Suprapubic skin (tissue), 4 donors: ENCODE measurements around the gene TFIP11. TPM values are rescaled to one million over a fixed set of nuclear protein-coding genes. Genes with fewer than 3 reads are reported as not detected.

Experiments
- DNase-seq, 2 donors: peaks; one replicate each; pipeline ENCODE4 v3.0.0-alpha.2; 2019; ENCODE audit warnings: low spot score in 2 of 2
- H3K27ac ChIP-seq: fragments of 200-600 bp; sonication (generic); one replicate; pipeline ENCODE4 v1.5.1; 2019
- H3K27me3 ChIP-seq: fragments of 200-600 bp; sonication (generic); one replicate; pipeline ENCODE4 v1.5.1; 2019
- H3K36me3 ChIP-seq: fragments of 200-600 bp; sonication (generic); one replicate; pipeline ENCODE4 v1.5.1; 2019
- H3K4me1 ChIP-seq: fragments of 200-600 bp; sonication (generic); one replicate; pipeline ENCODE4 v1.5.1; 2019
- H3K4me3 ChIP-seq: fragments of 200-600 bp; sonication (generic); one replicate; pipeline ENCODE4 v1.5.1; 2019; ENCODE audit warnings: mild to moderate bottlenecking
- H3K9me3 ChIP-seq: fragments of 200-600 bp; sonication (generic); one replicate; pipeline ENCODE4 v1.5.1; 2019
- CTCF ChIP-seq, 2 donors: fragments of 200-600 bp in 1 of 2; fragments of 450-650 bp in 1 of 2; sonication (generic) in 1 of 2; IDR thresholded peaks; one replicate each; pipeline ENCODE4 v1.5.1; 2016 to 2019; ENCODE audit warnings: antibody characterized with exemption in 2 of 2, mild to moderate bottlenecking in 1 of 2, moderate library complexity in 1 of 2
- EP300 ChIP-seq: sonication (generic); formaldehyde crosslinking; IDR thresholded peaks from one replicate; pipeline ENCODE4 v1.6.1; 2017; ENCODE audit warnings: antibody characterized with exemption
- POLR2A ChIP-seq, 2 donors: fragments of 450-650 bp; IDR thresholded peaks; one replicate each; pipeline ENCODE4 v1.6.1; 2017; ENCODE audit warnings: antibody characterized with exemption in 2 of 2, mild to moderate bottlenecking in 2 of 2, moderate library complexity in 2 of 2
- POLR2AphosphoS5 ChIP-seq, 3 donors: sonication (generic); formaldehyde crosslinking; IDR thresholded peaks; one replicate each; pipeline ENCODE4 v1.6.1; 2017; ENCODE audit warnings: antibody characterized with exemption in 3 of 3
- WGBS: methylation state at CpG from one replicate; pipeline ENCODE4 v1.1.5; 2018; 5-methylcytosine and 5-hydroxymethylcytosine counted together
- total RNA-seq, 4 donors: library from RNA; depleted of rRNA; stranded (reverse); fragments of >200 nt; gene quantifications; one replicate each; pipeline ENCODE4 v1.1.0, GENCODE V29; 2016

The TFIP11 gene
- total RNA-seq, 4 donors from 2014 or later, result 35.3 to 46.3 (median 37.5) TPM

GRCh38 chr22:26463101-26463661 lies 49.1 kb downstream of the TFIP11 start:
- H3K27me3 ChIP-seq, result no peaks in the 10 kb centered on the region
- no peak overlapping the region for H3K4me3 ChIP-seq
- H3K9me3 ChIP-seq, result no peaks in the 10 kb centered on the region
- no peak for DNase-seq
- TF ChIP-seq POLR2AphosphoS5 (IDR thresholded peaks at IDR 0.05) (no peak), CTCF (IDR thresholded peaks at IDR 0.05) (no peak), EP300 (no peak), POLR2A (IDR thresholded peaks at IDR 0.05) (no peak)
- H3K36me3 ChIP-seq, result peaks cover 73% of the 10 kb centered on the region
- H3K27ac ChIP-seq, result peak overlapping the region; percentile 29
- 60% methylated on average over 10 of the region's 10 CpGs for WGBS
- H3K4me1 ChIP-seq, result peaks cover 43% of the 10 kb centered on the region

- no peak for DNase-seq
Measured at GRCh38 chr22:26462641-26463040, 49.6 kb downstream of the TFIP11 start.

GRCh38 chr22:26462051-26462450 lies 50.2 kb downstream of the TFIP11 start:
- H3K27ac ChIP-seq, result no peak overlapping the region
- no peak for DNase-seq
- H3K4me3 ChIP-seq, result no peak overlapping the region
- TF ChIP-seq EP300 (no peak), POLR2AphosphoS5 (IDR thresholded peaks at IDR 0.05) (no peak), CTCF (IDR thresholded peaks at IDR 0.05) (no peak), POLR2A (IDR thresholded peaks at IDR 0.05) (no peak)
- no peaks in the 10 kb centered on the region for H3K27me3 ChIP-seq
- WGBS, result 100% methylated on average over 5 of the region's 5 CpGs
- peaks cover 77% of the 10 kb centered on the region for H3K36me3 ChIP-seq
- no peaks in the 10 kb centered on the region for H3K9me3 ChIP-seq
- H3K4me1 ChIP-seq, result peaks cover 43% of the 10 kb centered on the region

More at GRCh38 chr22:26462641-26463040, 49.6 kb downstream of the TFIP11 start:
- Histone ChIP-seq H3K27me3 (no peaks in the 10 kb centered on the region), H3K4me1 (peaks cover 43% of the 10 kb centered on the region), H3K36me3 (peaks cover 73% of the 10 kb centered on the region), H3K4me3 (no peak overlapping the region), H3K27ac (peak overlapping the region; percentile 29), H3K9me3 (no peaks in the 10 kb centered on the region)
- TF ChIP-seq POLR2A (IDR thresholded peaks at IDR 0.05) (no peak), CTCF (IDR thresholded peaks at IDR 0.05) (no peak), POLR2AphosphoS5 (IDR thresholded peaks at IDR 0.05) (no peak), EP300 (no peak)
- 81% methylated on average over 3 of the region's 3 CpGs for WGBS

GRCh38 chr22:26461188-26461810 lies 51.0 kb downstream of the TFIP11 start:
- H3K4me1 ChIP-seq, result peaks cover 43% of the 10 kb centered on the region
- H3K27ac ChIP-seq, result no peak overlapping the region
- peak; percentile 25 to 74 for TF ChIP-seq CTCF (IDR thresholded peaks at IDR 0.05)
- TF ChIP-seq POLR2AphosphoS5 (IDR thresholded peaks at IDR 0.05), result no peak
- peaks cover 74% of the 10 kb centered on the region for H3K36me3 ChIP-seq
- no peaks in the 10 kb centered on the region for H3K9me3 ChIP-seq
- DNase-seq, result no peak
- no peak overlapping the region for H3K4me3 ChIP-seq
- H3K27me3 ChIP-seq, result no peaks in the 10 kb centered on the region
- WGBS, result 31% methylated on average over 3 of the region's 3 CpGs

- 57% methylated on average over 6 of the region's 6 CpGs for WGBS
- no peaks in the 10 kb centered on the region for H3K27me3 ChIP-seq
- H3K27ac ChIP-seq, result no peak overlapping the region
- no peak for DNase-seq
- no peak overlapping the region for H3K4me3 ChIP-seq
- H3K9me3 ChIP-seq, result no peaks in the 10 kb centered on the region
- TF ChIP-seq EP300 (no peak), POLR2A (IDR thresholded peaks at IDR 0.05) (no peak), CTCF (IDR thresholded peaks at IDR 0.05) (no peak), POLR2AphosphoS5 (IDR thresholded peaks at IDR 0.05) (no peak)
- H3K36me3 ChIP-seq, result peaks cover 72% of the 10 kb centered on the region
- peaks cover 43% of the 10 kb centered on the region for H3K4me1 ChIP-seq
Measured at GRCh38 chr22:26460202-26460601, 52.1 kb downstream of the TFIP11 start.
